Suprapubic skin (tissue), 4 donors: Measurements from ENCODE around the gene ZAR1.

ENCODE experiments used
- EP300 ChIP-seq: sonication (generic); formaldehyde crosslinking; IDR thresholded peaks from one replicate; pipeline ENCODE4 v1.6.1; 2017; ENCODE audit warnings: antibody characterized with exemption
- POLR2A ChIP-seq, 2 donors: fragments of 450-650 bp; IDR thresholded peaks; one replicate each; pipeline ENCODE4 v1.6.1; 2017; ENCODE audit warnings: antibody characterized with exemption in 2 of 2, mild to moderate bottlenecking in 2 of 2, moderate library complexity in 2 of 2
- POLR2AphosphoS5 ChIP-seq, 3 donors: sonication (generic); formaldehyde crosslinking; IDR thresholded peaks; one replicate each; pipeline ENCODE4 v1.6.1; 2017; ENCODE audit warnings: antibody characterized with exemption in 3 of 3
- TF ChIP-seq, protein P1 (sequence below), 2 donors: fragments of 200-600 bp in 1 of 2; fragments of 450-650 bp in 1 of 2; sonication (generic) in 1 of 2; IDR thresholded peaks; one replicate each; pipeline ENCODE4 v1.5.1; 2016 to 2019; ENCODE audit warnings: antibody characterized with exemption in 2 of 2, mild to moderate bottlenecking in 1 of 2, moderate library complexity in 1 of 2

DNA sequence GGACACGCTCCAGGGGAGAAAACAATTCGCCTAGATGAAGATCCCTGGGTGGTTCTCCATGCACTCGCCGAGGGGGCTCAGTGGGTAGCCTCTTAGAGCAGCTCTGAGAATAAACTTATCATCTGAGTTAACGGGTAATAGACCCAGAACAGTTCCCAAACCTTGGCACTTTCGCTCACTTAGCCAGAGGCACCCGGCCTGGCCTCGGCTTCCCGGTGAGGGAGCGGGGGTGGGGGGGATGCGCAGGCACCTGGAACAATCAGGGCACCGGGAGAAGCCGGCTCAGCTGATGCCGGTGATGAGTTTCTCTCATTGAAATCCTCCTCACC is 405 bp upstream of the ZAR1 start:
- TF ChIP-seq, protein P1, sequence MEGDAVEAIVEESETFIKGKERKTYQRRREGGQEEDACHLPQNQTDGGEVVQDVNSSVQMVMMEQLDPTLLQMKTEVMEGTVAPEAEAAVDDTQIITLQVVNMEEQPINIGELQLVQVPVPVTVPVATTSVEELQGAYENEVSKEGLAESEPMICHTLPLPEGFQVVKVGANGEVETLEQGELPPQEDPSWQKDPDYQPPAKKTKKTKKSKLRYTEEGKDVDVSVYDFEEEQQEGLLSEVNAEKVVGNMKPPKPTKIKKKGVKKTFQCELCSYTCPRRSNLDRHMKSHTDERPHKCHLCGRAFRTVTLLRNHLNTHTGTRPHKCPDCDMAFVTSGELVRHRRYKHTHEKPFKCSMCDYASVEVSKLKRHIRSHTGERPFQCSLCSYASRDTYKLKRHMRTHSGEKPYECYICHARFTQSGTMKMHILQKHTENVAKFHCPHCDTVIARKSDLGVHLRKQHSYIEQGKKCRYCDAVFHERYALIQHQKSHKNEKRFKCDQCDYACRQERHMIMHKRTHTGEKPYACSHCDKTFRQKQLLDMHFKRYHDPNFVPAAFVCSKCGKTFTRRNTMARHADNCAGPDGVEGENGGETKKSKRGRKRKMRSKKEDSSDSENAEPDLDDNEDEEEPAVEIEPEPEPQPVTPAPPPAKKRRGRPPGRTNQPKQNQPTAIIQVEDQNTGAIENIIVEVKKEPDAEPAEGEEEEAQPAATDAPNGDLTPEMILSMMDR (IDR thresholded peaks at IDR 0.05) = no peak
- no peak for TF ChIP-seq POLR2A (IDR thresholded peaks at IDR 0.05)
- TF ChIP-seq POLR2AphosphoS5 (IDR thresholded peaks at IDR 0.05) = no peak
- no peak for TF ChIP-seq EP300
